Stimulated activated CD8-positive, alpha-beta memory T cell treated with anti-CD3 and anti-CD28 coated beads, Interleukin-4, amount 100 ng/mL, for 1 hour (primary cell): ENCODE measurements around the gene ZNF598.

Experiments used
- DNase-seq, 2 donors: peaks; one replicate each; pipeline ENCODE4 v3.0.0-alpha.2; 2020; ENCODE audit warnings: low read depth in 2 of 2, low spot score in 1 of 2

Gene ZNF598

GRCh38 chr16:2008009-2008526 lies 1.6 kb downstream of the ZNF598 start:
- no peak for DNase-seq

- no peak for DNase-seq
Measured at GRCh38 chr16:2007081-2007836, 2.4 kb downstream of the ZNF598 start.

GRCh38 chr16:2006317-2006716 lies 3.3 kb downstream of the ZNF598 start:
- DNase-seq: no peak

- no peak for DNase-seq
Measured at GRCh38 chr16:2005646-2006045, 4.0 kb downstream of the ZNF598 start.

- no peak for DNase-seq
Measured at GRCh38 chr16:2004795-2005517, 4.7 kb downstream of the ZNF598 start.

- peak in 1 of 2 donors; percentile 66 for DNase-seq
Measured at GRCh38 chr16:2003827-2004641, 5.6 kb downstream of the ZNF598 start.

GRCh38 chr16:2003231-2003826 lies 6.3 kb downstream of the ZNF598 start:
- DNase-seq: no peak

- DNase-seq: no peak
Measured at GRCh38 chr16:2002406-2003230, 7.0 kb downstream of the ZNF598 start.

GRCh38 chr16:2001456-2002355 lies 7.9 kb downstream of the ZNF598 start:
- no peak for DNase-seq

GRCh38 chr16:2001035-2001434 lies 8.6 kb downstream of the ZNF598 start:
- DNase-seq: no peak

GRCh38 chr16:1999866-2000514 lies 9.6 kb downstream of the ZNF598 start:
- DNase-seq: no peak

- no peak for DNase-seq
Measured at GRCh38 chr16:1998852-1999801, 10.5 kb downstream of the ZNF598 start.

GRCh38 chr16:1998360-1998835 lies 11.2 kb downstream of the ZNF598 start:
- DNase-seq: no peak

- DNase-seq: no peak
Measured at GRCh38 chr16:1997494-1998359, 11.9 kb downstream of the ZNF598 start.

GRCh38 chr16:1993731-1994131 lies 15.9 kb downstream of the ZNF598 start:
- DNase-seq: no peak

GRCh38 chr16:1992704-1993317 lies 16.8 kb downstream of the ZNF598 start:
- DNase-seq: no peak
